Colonic mucosa (tissue), 4 donors: Measurements from ENCODE around the gene BTAF1. TPM values are rescaled to one million over a fixed set of nuclear protein-coding genes. Genes with fewer than 3 reads are reported as not detected.

ENCODE experiments used
- DNase-seq: peaks from one replicate; pipeline ENCODE4 v3.0.0-alpha.2; 2020
- H3K27ac ChIP-seq: fragments of 200-600 bp; one replicate; pipeline ENCODE4 v1.8.0; 2021
- H3K27me3 ChIP-seq: fragments of 200-600 bp; one replicate; pipeline ENCODE4 v1.8.0; 2021
- H3K36me3 ChIP-seq: fragments of 200-600 bp; one replicate; pipeline ENCODE4 v1.8.0; 2021
- H3K4me1 ChIP-seq: fragments of 200-600 bp; one replicate; pipeline ENCODE4 v1.8.0; 2021; ENCODE audit warnings: mild to moderate bottlenecking
- H3K4me3 ChIP-seq: fragments of 200-600 bp; one replicate; pipeline ENCODE4 v1.8.0; 2021
- H3K9ac ChIP-seq, 2 donors: one replicate each; pipeline ENCODE4 v1.7.0; 2013; ENCODE audit warnings: control low read depth in 2 of 2, low read depth in 2 of 2, low read length in 2 of 2
- H3K9me3 ChIP-seq: fragments of 200-600 bp; one replicate; pipeline ENCODE4 v1.8.0; 2021
- CTCF ChIP-seq: fragments of 200-600 bp; IDR thresholded peaks from one replicate; pipeline ENCODE4 v1.8.0; 2022; ENCODE audit warnings: antibody characterized with exemption, mild to moderate bottlenecking
- intact Hi-C: fragments of 100-400 bp; cut with DNase I; formaldehyde crosslinking; loops from one replicate; pipeline ENCODE4 v1.14.1; 2022
- total RNA-seq, 2 donors: library from RNA; stranded (reverse); fragmentation: NEBNext Ultra II Directional in 1 of 2; extraction: Animal tissue kit (Norgen Biotek cat#: 25700) in 1 of 2; gene quantifications; one replicate each; pipeline ENCODE4 v1.2.1, GENCODE V29; 2021
- donor health status: healthy.
- donor health status: DM: no; HTN: no; CAD: no.
- donor health status: DM: no; HTN: no; CAD: no.

The BTAF1 gene
- total RNA-seq, 2 donors from 2014 or later = 20.7 to 25.0 TPM

- DNase-seq = no peak
- intact Hi-C loops = no loop called here
- Histone ChIP-seq H3K4me3 (no peak overlapping the region), H3K36me3 (no peaks in the 10 kb centered on the region), H3K27ac (no peak overlapping the region), H3K4me1 (no peaks in the 10 kb centered on the region), H3K27me3 (no peaks in the 10 kb centered on the region), H3K9me3 (no peaks in the 10 kb centered on the region), H3K9ac (no peak overlapping the region)
- no peak for TF ChIP-seq CTCF
These were observed 51.4 kb downstream of the BTAF1 start for GRCh38 chr10:91974960-91975359.

- Histone ChIP-seq H3K9ac (no peak overlapping the region), H3K4me3 (no peak overlapping the region), H3K9me3 (no peaks in the 10 kb centered on the region), H3K36me3 (no peaks in the 10 kb centered on the region), H3K27me3 (no peaks in the 10 kb centered on the region), H3K4me1 (no peaks in the 10 kb centered on the region), H3K27ac (no peak overlapping the region)
- no peak for TF ChIP-seq CTCF
- intact Hi-C loops = no loop called here
- no peak for DNase-seq
These were observed 51.9 kb downstream of the BTAF1 start for GRCh38 chr10:91975438-91975837.

GRCh38 chr10:91976317-91977051 lies 52.9 kb downstream of the BTAF1 start:
- H3K9ac ChIP-seq = no peak overlapping the region
- intact Hi-C loops = no loop called here
- no peaks in the 10 kb centered on the region for H3K9me3 ChIP-seq
- no peak for TF ChIP-seq CTCF
- no peaks in the 10 kb centered on the region for H3K36me3 ChIP-seq
- no peak overlapping the region for H3K4me3 ChIP-seq
- H3K4me1 ChIP-seq = no peaks in the 10 kb centered on the region
- H3K27ac ChIP-seq = no peak overlapping the region
- no peak for DNase-seq
- H3K27me3 ChIP-seq = no peaks in the 10 kb centered on the region

- H3K4me3 ChIP-seq = no peak overlapping the region
- H3K4me1 ChIP-seq = no peaks in the 10 kb centered on the region
- peaks cover 2% of the 10 kb centered on the region for H3K36me3 ChIP-seq
- H3K27ac ChIP-seq = no peak overlapping the region
- no peaks in the 10 kb centered on the region for H3K27me3 ChIP-seq
- H3K9ac ChIP-seq = no peak overlapping the region
- intact Hi-C loops = no loop called here
- no peak for DNase-seq
- H3K9me3 ChIP-seq = no peaks in the 10 kb centered on the region
- no peak for TF ChIP-seq CTCF
These were observed 53.9 kb downstream of the BTAF1 start for GRCh38 chr10:91977491-91977890.

GRCh38 chr10:91978585-91978984 lies 55.0 kb downstream of the BTAF1 start:
- TF ChIP-seq CTCF = no peak
- no peaks in the 10 kb centered on the region for H3K4me1 ChIP-seq
- no peak overlapping the region for H3K27ac ChIP-seq
- intact Hi-C loops = no loop called here
- H3K4me3 ChIP-seq = no peak overlapping the region
- H3K36me3 ChIP-seq = peaks cover 3% of the 10 kb centered on the region
- H3K27me3 ChIP-seq = no peaks in the 10 kb centered on the region
- DNase-seq = no peak
- no peak overlapping the region for H3K9ac ChIP-seq
- no peaks in the 10 kb centered on the region for H3K9me3 ChIP-seq
